Measurements from ENCODE around the gene ANKRD63.
A peak's percentile ranks its signal among the peaks of the same experiment; 100 is the strongest.

ANKRD63 gene

GRCh38 chr15:40295877-40296560 is 13.2 kb upstream of the ANKRD63 start:
- no peak for DNase-seq

DNA sequence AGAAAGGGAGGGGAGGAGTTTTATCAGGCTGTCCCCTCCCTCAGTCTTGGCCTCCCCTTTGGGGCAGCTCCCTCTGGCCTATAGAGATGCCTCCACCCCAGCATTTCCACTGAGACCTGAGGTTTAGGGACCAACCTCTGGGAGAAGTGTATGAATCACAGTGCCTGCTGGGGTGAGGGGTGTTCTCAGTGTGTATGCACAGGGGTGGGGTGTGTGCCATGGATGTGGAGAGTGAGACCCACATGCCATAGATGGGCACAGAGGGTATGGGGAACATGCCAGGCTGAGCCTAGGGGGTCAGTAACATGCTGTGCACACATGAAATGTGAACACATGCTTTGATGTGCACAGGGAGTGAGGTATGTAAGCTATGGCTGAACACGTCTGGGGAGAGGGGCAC is 12.4 kb upstream of the ANKRD63 start:
- no peak for DNase-seq

- DNase-seq, result peak in 2 of 4 experiments; percentile 15 to 52
These were observed 11.3 kb upstream of the ANKRD63 start for GRCh38 chr15:40293905-40294895.

GRCh38 chr15:40293006-40293405 is 10.1 kb upstream of the ANKRD63 start:
- DNase-seq, result no peak

GRCh38 chr15:40292246-40292645 is 9.4 kb upstream of the ANKRD63 start:
- DNase-seq, result no peak

GRCh38 chr15:40290918-40291574 is 8.2 kb upstream of the ANKRD63 start:
- no peak for DNase-seq

GRCh38 chr15:40290545-40290917 is 7.7 kb upstream of the ANKRD63 start:
- DNase-seq, result no peak

GRCh38 chr15:40289140-40289775 is 6.4 kb upstream of the ANKRD63 start:
- DNase-seq, result no peak

DNA sequence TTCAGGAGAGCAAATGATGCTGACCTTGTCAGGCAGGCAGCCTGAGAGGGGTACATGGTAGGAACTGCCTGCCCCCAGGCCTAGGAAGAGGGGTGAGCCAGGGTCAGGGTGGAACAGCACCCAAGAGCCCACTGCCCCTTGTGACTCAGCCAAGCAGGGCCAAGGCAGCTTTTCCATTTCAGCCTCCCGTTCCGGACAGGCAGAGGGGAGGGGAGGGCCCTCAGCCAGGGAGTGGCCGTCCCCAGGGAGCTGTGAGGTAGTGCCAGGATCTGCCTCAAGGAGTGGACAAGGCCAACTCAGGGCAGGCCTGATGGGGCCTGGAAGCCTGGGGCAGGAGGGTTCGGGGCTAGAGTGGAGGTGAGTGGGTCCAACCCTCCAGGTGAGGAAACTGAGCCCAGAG is 5.1 kb upstream of the ANKRD63 start:
- DNase-seq, result no peak

- DNase-seq, result peak; percentile 54 to 77 (median 74)
These were observed 4.6 kb upstream of the ANKRD63 start for GRCh38 chr15:40287505-40287904.

- DNase-seq, result peak in 2 of 4 experiments; percentile 39 to 52
These were observed 3.9 kb upstream of the ANKRD63 start for GRCh38 chr15:40286794-40287193.

DNA sequence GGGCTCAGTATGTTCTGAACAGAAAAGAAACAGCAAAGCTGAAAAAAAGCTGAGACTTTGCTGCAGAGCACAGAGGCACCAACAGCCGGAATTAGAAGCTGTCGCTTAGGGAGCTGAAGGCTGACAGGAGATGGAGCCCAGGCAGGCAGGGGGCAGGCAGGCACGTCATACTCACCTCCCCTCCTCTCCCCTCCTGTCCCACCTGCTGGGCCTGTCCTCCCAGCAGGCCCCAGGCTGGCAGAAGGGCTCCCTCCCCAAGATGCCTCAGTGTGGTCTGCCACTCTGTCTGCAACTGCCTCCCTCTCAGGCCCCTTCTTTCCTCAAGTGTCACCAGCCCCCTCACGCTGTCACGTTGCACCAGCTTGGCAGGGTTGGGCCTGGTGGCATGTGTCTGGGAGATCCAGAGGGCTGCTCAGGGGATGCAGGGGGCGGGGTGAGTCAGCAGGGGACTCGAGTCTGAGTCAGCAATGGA is 3.2 kb upstream of the ANKRD63 start:
- peak; percentile 69 to 87 (median 84) for DNase-seq

DNA sequence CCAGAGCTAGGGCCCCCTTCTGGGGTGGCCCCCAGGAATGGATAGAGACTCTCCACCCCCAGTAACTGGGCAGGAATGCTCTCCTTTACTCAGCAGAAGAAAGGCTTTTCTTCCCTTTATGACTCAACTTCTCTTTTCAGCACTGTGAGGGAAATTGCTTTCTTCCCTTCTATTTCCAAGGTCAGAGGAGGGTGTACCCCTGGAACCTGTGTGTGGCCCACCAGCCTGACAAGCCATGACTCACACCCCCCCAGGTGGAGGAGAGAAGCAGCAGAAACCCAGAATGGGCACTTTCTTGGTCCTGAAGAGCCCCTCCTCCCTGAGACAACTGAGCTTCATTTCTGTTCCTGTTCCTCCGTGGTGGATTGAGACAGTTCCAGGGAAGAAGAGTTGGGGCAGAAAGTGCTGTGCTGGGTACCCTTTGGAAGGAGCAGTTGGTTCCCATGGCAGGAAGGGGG is 2.7 kb upstream of the ANKRD63 start:
- DNase-seq, result peak; percentile 39 to 62 (median 56)

- no peak for DNase-seq
These were observed 2.3 kb upstream of the ANKRD63 start for GRCh38 chr15:40285151-40285550.

DNA sequence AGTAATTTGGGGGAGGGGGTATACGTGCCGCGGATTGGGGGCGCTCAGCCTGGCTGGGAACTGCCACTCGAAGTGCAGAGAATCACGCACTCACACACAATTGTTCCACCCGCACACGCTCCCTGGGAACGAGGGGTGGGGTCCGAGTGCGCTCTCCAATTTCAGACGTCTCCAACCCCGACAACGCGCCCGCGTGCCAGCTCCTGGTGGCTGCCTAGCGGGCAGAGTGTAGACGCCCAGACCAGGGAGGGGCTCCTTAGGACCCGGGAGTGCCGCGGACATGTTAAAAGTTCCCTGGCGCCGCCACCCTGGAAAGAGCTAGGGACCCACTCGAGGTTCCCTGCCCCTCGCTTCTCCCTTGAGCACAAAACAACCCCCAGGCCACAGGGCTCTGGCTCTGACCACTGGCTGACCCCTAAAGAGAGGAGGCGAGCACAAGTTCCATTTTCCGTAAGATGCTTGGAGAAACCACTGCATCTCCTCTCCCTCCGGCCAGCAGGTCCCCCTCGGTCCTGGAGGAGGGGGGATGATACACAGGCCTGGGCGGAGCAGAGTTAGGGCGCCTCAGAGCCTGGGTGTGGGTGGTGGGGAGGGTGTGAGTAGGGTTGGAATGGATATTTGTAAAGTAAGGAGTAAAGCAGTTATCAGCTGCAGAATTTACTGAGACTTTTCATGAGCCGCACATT is 894 bp upstream of the ANKRD63 start:
- DNase-seq, result no peak

DNA sequence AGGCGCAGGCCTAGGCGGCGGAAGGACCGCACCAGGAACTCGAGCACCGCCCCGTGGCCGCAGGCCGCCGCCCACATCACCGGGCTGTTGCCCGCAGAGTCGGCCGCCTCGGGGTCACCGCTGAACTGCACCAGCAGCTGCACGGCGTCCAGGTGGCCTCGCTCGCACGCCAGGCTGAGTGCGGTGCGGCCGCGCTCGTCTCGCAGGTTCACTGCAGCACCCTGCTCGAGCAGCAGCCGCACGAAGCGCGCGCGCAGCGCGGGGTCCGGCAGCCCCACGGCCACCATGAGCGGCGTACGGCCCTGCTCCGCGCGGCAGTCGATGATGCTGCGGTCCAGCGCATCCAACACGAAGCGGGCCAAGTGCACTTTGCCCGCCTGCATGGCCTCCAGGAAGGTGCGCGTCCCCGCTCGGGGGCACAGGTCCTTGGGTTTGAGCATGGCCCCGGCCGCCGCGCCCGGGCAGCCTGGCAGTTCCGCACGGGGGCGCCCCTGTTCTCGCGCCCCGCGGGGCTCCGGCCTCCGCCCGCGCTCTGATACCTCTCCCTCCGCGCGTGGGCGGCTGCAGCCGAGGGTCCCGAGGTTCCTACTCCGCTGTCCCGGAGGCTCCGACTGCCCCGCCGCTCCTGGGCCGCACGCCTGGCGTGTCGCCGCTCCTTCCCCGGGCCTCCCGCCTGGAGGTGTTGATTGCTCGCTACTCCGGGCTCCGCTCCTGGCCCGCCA is 556 bp downstream of the ANKRD63 start:
- DNase-seq, result peak; percentile 46 to 82 (median 67)

DNA sequence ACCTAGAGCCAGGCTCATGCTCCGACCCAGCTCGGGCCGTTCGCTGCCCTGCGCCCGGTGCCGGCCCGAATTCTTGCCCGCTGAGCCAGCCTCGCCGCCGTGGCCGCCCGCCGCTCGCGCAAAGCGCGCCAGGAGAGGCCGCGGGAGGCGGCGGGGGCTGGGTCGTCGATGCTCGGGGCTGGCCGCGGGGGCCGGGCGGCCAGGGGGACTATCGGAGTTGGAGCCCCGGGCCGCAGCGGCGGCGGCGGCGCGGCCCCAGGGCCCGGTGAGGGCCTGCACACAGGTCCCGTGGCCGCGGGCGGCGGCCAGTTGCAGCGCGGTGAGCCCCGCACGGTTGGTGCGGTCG is 1.1 kb downstream of the ANKRD63 start:
- DNase-seq, result no peak

- DNase-seq, result no peak
These were observed 1.6 kb downstream of the ANKRD63 start for GRCh38 chr15:40281057-40281800.

GRCh38 chr15:40280260-40281056 is 2.4 kb downstream of the ANKRD63 start:
- DNase-seq, result no peak
